ENCODE results near the gene DPPA5.
"Not testable (repeated sequence)": the region's sequence is repeated elsewhere in the genome, so short reads cannot be mapped to it uniquely, and the experiment has no call there.

The DPPA5 gene

DNA sequence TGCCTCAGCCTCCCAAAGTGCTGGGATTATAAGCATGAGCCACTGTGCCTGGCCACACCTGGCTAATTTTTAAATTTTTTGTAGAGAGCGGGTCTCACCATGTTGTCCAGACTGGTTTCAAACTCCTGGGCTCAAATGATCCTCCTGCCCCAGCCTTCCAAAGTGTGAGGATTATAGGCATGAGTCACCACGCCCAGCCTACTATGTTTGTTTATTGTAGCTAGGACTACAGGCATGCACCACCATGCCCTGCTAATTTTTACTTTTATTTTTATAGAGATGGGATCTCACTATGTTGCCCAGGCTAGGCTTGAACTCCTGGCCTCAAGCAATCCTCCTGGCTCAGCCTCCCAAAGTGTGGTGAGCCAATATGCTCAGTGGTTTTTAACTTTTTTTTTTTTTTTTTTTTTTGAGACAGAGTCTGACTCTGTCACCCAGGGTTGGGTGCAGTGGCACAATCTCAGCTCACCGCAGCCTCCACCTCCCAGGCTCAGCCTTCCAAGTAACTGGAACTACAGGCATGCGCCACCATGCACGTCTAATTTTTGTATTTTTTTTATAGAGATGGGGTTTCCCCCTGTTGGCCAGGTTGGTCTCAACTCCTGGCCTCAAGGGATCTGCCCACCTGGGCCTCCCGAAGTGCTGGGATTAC, 28.5 kb upstream of the DPPA5 start:
- Histone ChIP-seq H3K27ac (ENCODE audit: low read depth, low read length) (no peak overlapping the region), H3K4me3 (ENCODE audit: low read length) (no peak overlapping the region), H3F3A (ENCODE audit: control insufficient read depth, insufficient read depth) (no peaks in the 10 kb centered on the region), H3K4me1 (ENCODE audit: control insufficient read depth, low read length) (no peaks in the 10 kb centered on the region), H3K4me2 (ENCODE audit: low read length) (no peak overlapping the region), H3K27me3 (ENCODE audit: control insufficient read depth, low read length) (no peaks in the 10 kb centered on the region), H3K9me3 (ENCODE audit: control insufficient read depth, insufficient read depth, low read length) (no peaks in the 10 kb centered on the region), H3K36me3 (ENCODE audit: control insufficient read depth, low read length) (no peaks in the 10 kb centered on the region), H3K79me2 (ENCODE audit: control insufficient read depth, low read length) (no peaks in the 10 kb centered on the region), H3K9me2 (replicated peaks; ENCODE audit: control insufficient read depth, low read length) (no peaks in the 10 kb centered on the region), H4K20me1 (ENCODE audit: control insufficient read depth, insufficient read depth, low read depth, low read length) (no peaks in the 10 kb centered on the region)
- TF ChIP-seq EZH2phosphoT487 (IDR thresholded peaks at IDR 0.05; ENCODE audit: borderline replicate concordance, low read length): no peak
- TF ChIP-seq, protein P1, sequence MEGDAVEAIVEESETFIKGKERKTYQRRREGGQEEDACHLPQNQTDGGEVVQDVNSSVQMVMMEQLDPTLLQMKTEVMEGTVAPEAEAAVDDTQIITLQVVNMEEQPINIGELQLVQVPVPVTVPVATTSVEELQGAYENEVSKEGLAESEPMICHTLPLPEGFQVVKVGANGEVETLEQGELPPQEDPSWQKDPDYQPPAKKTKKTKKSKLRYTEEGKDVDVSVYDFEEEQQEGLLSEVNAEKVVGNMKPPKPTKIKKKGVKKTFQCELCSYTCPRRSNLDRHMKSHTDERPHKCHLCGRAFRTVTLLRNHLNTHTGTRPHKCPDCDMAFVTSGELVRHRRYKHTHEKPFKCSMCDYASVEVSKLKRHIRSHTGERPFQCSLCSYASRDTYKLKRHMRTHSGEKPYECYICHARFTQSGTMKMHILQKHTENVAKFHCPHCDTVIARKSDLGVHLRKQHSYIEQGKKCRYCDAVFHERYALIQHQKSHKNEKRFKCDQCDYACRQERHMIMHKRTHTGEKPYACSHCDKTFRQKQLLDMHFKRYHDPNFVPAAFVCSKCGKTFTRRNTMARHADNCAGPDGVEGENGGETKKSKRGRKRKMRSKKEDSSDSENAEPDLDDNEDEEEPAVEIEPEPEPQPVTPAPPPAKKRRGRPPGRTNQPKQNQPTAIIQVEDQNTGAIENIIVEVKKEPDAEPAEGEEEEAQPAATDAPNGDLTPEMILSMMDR (IDR thresholded peaks at IDR 0.05; ENCODE audit: low read depth, low read length, poor library complexity, severe bottlenecking): no peak

DNA sequence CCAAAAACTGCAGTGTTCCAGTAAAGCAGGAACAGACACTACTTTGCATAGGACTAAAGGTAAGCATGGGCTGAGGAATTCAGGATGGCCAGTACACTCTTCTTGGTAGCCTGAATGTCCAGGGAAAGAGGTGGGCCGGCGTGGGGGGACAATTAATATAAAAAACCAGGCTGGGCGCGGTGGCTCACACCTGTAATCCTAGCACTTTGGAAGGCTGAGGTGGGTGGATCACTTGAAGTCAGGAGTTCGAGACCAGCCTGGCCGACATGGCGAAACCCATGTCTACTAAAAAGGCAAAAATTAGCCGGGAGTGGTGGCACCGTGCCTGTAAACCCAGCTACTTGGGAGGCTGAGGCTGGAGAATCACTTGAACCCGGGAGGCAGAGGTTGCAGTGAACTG, 27.5 kb upstream of the DPPA5 start:
- not testable (repeated sequence) for H4K20me1 ChIP-seq (ENCODE audit: control insufficient read depth, insufficient read depth, low read depth, low read length); H3K4me2 ChIP-seq (ENCODE audit: low read length); H3K9me3 ChIP-seq (ENCODE audit: control insufficient read depth, insufficient read depth, low read length); H3F3A ChIP-seq (ENCODE audit: control insufficient read depth, insufficient read depth); H3K27me3 ChIP-seq (ENCODE audit: control insufficient read depth, low read length); H3K4me3 ChIP-seq (ENCODE audit: low read length); H3K9me2 ChIP-seq (replicated peaks; ENCODE audit: control insufficient read depth, low read length); H3K4me1 ChIP-seq (ENCODE audit: control insufficient read depth, low read length); H3K36me3 ChIP-seq (ENCODE audit: control insufficient read depth, low read length); H3K79me2 ChIP-seq (ENCODE audit: control insufficient read depth, low read length); H3K27ac ChIP-seq (ENCODE audit: low read depth, low read length)

GRCh38 chr6:73377225-73377624, 23.1 kb upstream of the DPPA5 start:
- no peak overlapping the region for H3K4me2 ChIP-seq (ENCODE audit: low read length)
- no peaks in the 10 kb centered on the region for H3F3A ChIP-seq (ENCODE audit: control insufficient read depth, insufficient read depth)
- no peaks in the 10 kb centered on the region for H3K4me1 ChIP-seq (ENCODE audit: control insufficient read depth, low read length)
- no peaks in the 10 kb centered on the region for H3K9me3 ChIP-seq (ENCODE audit: control insufficient read depth, insufficient read depth, low read length)
- no peaks in the 10 kb centered on the region for H3K9me2 ChIP-seq (replicated peaks; ENCODE audit: control insufficient read depth, low read length)
- H3K79me2 ChIP-seq (ENCODE audit: control insufficient read depth, low read length): no peaks in the 10 kb centered on the region
- no peaks in the 10 kb centered on the region for H3K27me3 ChIP-seq (ENCODE audit: control insufficient read depth, low read length)
- no peaks in the 10 kb centered on the region for H4K20me1 ChIP-seq (ENCODE audit: control insufficient read depth, insufficient read depth, low read depth, low read length)
- no peaks in the 10 kb centered on the region for H3K36me3 ChIP-seq (ENCODE audit: control insufficient read depth, low read length)
- TF ChIP-seq, protein P1 (IDR thresholded peaks at IDR 0.05; ENCODE audit: low read depth, low read length, poor library complexity, severe bottlenecking): no peak
- no peak for TF ChIP-seq EZH2phosphoT487 (IDR thresholded peaks at IDR 0.05; ENCODE audit: borderline replicate concordance, low read length)
- H3K4me3 ChIP-seq (ENCODE audit: low read length): no peak overlapping the region
- H3K27ac ChIP-seq (ENCODE audit: low read depth, low read length): no peak overlapping the region

GRCh38 chr6:73375216-73375615, 21.1 kb upstream of the DPPA5 start:
- no peaks in the 10 kb centered on the region for H3K9me3 ChIP-seq (ENCODE audit: control insufficient read depth, insufficient read depth, low read length)

More at GRCh38 chr6:73375216-73375615, 21.1 kb upstream of the DPPA5 start:
- H4K20me1 ChIP-seq (ENCODE audit: control insufficient read depth, insufficient read depth, low read depth, low read length): no peaks in the 10 kb centered on the region
- no peaks in the 10 kb centered on the region for H3K9me2 ChIP-seq (replicated peaks; ENCODE audit: control insufficient read depth, low read length)
- H3K79me2 ChIP-seq (ENCODE audit: control insufficient read depth, low read length): no peaks in the 10 kb centered on the region
- TF ChIP-seq EZH2phosphoT487 (IDR thresholded peaks at IDR 0.05; ENCODE audit: borderline replicate concordance, low read length): no peak
- TF ChIP-seq, protein P1 (IDR thresholded peaks at IDR 0.05; ENCODE audit: low read depth, low read length, poor library complexity, severe bottlenecking): no peak
- no peaks in the 10 kb centered on the region for H3F3A ChIP-seq (ENCODE audit: control insufficient read depth, insufficient read depth)
- H3K4me3 ChIP-seq (ENCODE audit: low read length): no peak overlapping the region
- H3K27me3 ChIP-seq (ENCODE audit: control insufficient read depth, low read length): no peaks in the 10 kb centered on the region
- no peak overlapping the region for H3K4me2 ChIP-seq (ENCODE audit: low read length)
- no peaks in the 10 kb centered on the region for H3K36me3 ChIP-seq (ENCODE audit: control insufficient read depth, low read length)
- no peaks in the 10 kb centered on the region for H3K4me1 ChIP-seq (ENCODE audit: control insufficient read depth, low read length)
- H3K27ac ChIP-seq (ENCODE audit: low read depth, low read length): no peak overlapping the region
